HEK293 (cell line): Measurements from ENCODE around the gene VMO1.

Experiments
- CTCF ChIP-seq: fragments of 450-650 bp; formaldehyde crosslinking; IDR thresholded peaks from 2 replicates; pipeline ENCODE4 v1.5.1; 2016; ENCODE audit warnings: missing biosample characterization, missing genetic modification characterization
- GLI2 ChIP-seq: fragments of 450-650 bp; formaldehyde crosslinking; IDR thresholded peaks from 2 replicates; pipeline ENCODE4; 2017; ENCODE audit warnings: missing biosample characterization, missing genetic modification characterization, low read depth, borderline replicate concordance
- KLF8 ChIP-seq: fragments of 450-650 bp; formaldehyde crosslinking; IDR thresholded peaks from 2 replicates; pipeline ENCODE4 v1.5.1; 2016; ENCODE audit warnings: missing biosample characterization, missing genetic modification characterization
- SP2 ChIP-seq: fragments of 450-650 bp; formaldehyde crosslinking; IDR thresholded peaks from 2 replicates; pipeline ENCODE4 v1.5.1; 2016; ENCODE audit warnings: missing biosample characterization, missing genetic modification characterization
- WT1 ChIP-seq: fragments of 450-650 bp; formaldehyde crosslinking; IDR thresholded peaks from 2 replicates; pipeline ENCODE4 v1.5.1; 2016; ENCODE audit warnings: missing biosample characterization, missing genetic modification characterization
- ZBTB1 ChIP-seq: fragments of 450-650 bp; formaldehyde crosslinking; IDR thresholded peaks from 2 replicates; pipeline ENCODE4 v1.5.1; 2016; ENCODE audit warnings: missing biosample characterization, missing genetic modification characterization
- ZBTB20 ChIP-seq: fragments of 450-650 bp; formaldehyde crosslinking; IDR thresholded peaks from 2 replicates; pipeline ENCODE4 v1.5.1; 2016; ENCODE audit warnings: missing biosample characterization, missing genetic modification characterization
- ZEB2 ChIP-seq: fragments of 450-650 bp; formaldehyde crosslinking; IDR thresholded peaks from 2 replicates; pipeline ENCODE4 v1.5.1; 2016; ENCODE audit warnings: missing biosample characterization, missing genetic modification characterization
- ZNF157 ChIP-seq: fragments of 450-650 bp; formaldehyde crosslinking; IDR thresholded peaks from 2 replicates; pipeline ENCODE4 v1.5.1; 2016; ENCODE audit warnings: missing biosample characterization, missing genetic modification characterization
- ZNF169 ChIP-seq: fragments of 450-650 bp; formaldehyde crosslinking; IDR thresholded peaks from 2 replicates; pipeline ENCODE4 v1.5.1; 2016; ENCODE audit warnings: missing biosample characterization, missing genetic modification characterization
- ZNF221 ChIP-seq: fragments of 450-650 bp; formaldehyde crosslinking; IDR thresholded peaks from 2 replicates; pipeline ENCODE4 v1.5.1; 2017; ENCODE audit warnings: missing biosample characterization, missing genetic modification characterization, borderline replicate concordance
- ZNF223 ChIP-seq: fragments of 450-650 bp; formaldehyde crosslinking; IDR thresholded peaks from 2 replicates; pipeline ENCODE4 v1.5.1; 2016; ENCODE audit warnings: missing biosample characterization, missing genetic modification characterization
- ZNF239 ChIP-seq: fragments of 450-650 bp; formaldehyde crosslinking; IDR thresholded peaks from 2 replicates; pipeline ENCODE4 v1.5.1; 2016; ENCODE audit warnings: missing biosample characterization, missing genetic modification characterization
- ZNF335 ChIP-seq: fragments of 450-650 bp; formaldehyde crosslinking; conservative IDR thresholded peaks from 2 replicates; pipeline ENCODE4 v1.5.1; 2016; ENCODE audit warnings: missing biosample characterization, missing genetic modification characterization
- ZNF510 ChIP-seq: fragments of 450-650 bp; formaldehyde crosslinking; IDR thresholded peaks from 2 replicates; pipeline ENCODE4 v1.5.1; 2018; ENCODE audit warnings: mild to moderate bottlenecking, missing genetic modification characterization, missing biosample characterization; ENCODE audit not compliant: insufficient replicate concordance
- ZNF514 ChIP-seq: fragments of 450-650 bp; formaldehyde crosslinking; IDR thresholded peaks from 2 replicates; pipeline ENCODE4 v1.5.1; 2016; ENCODE audit warnings: missing biosample characterization, missing genetic modification characterization
- ZNF544 ChIP-seq: fragments of 450-650 bp; formaldehyde crosslinking; IDR thresholded peaks from 2 replicates; pipeline ENCODE4 v1.5.0; 2017; ENCODE audit warnings: missing biosample characterization, missing genetic modification characterization
- ZNF548 ChIP-seq: fragments of 450-650 bp; formaldehyde crosslinking; IDR thresholded peaks from 2 replicates; pipeline ENCODE4 v1.5.1; 2016; ENCODE audit warnings: missing biosample characterization, missing genetic modification characterization
- ZNF600 ChIP-seq: fragments of 450-650 bp; formaldehyde crosslinking; IDR thresholded peaks from 2 replicates; pipeline ENCODE4 v1.5.1; 2016; ENCODE audit warnings: missing biosample characterization, missing genetic modification characterization
- ZNF623 ChIP-seq: fragments of 450-650 bp; formaldehyde crosslinking; IDR thresholded peaks from 2 replicates; pipeline ENCODE4 v1.5.1; 2016; ENCODE audit warnings: missing biosample characterization, missing genetic modification characterization
- ZNF639 ChIP-seq: fragments of 450-650 bp; formaldehyde crosslinking; IDR thresholded peaks from 2 replicates; pipeline ENCODE4 v1.5.1; 2016; ENCODE audit warnings: missing biosample characterization, missing genetic modification characterization
- ZNF701 ChIP-seq: fragments of 450-650 bp; formaldehyde crosslinking; IDR thresholded peaks from 2 replicates; pipeline ENCODE4 v1.5.1; 2016; ENCODE audit warnings: missing biosample characterization, missing genetic modification characterization
- ZNF791 ChIP-seq: fragments of 450-650 bp; formaldehyde crosslinking; IDR thresholded peaks from 2 replicates; pipeline ENCODE4 v1.5.1; 2016; ENCODE audit warnings: missing biosample characterization, missing genetic modification characterization
- ZSCAN23 ChIP-seq: fragments of 450-650 bp; formaldehyde crosslinking; IDR thresholded peaks from 2 replicates; pipeline ENCODE4 v1.5.1; 2016; ENCODE audit warnings: missing biosample characterization, missing genetic modification characterization
- TF ChIP-seq, protein P1 (sequence below): fragments of 450-650 bp; formaldehyde crosslinking; IDR thresholded peaks from 2 replicates; pipeline ENCODE4 v1.5.1; 2016; ENCODE audit warnings: missing biosample characterization, missing genetic modification characterization
- TF ChIP-seq, protein P2 (sequence below): fragments of 450-650 bp; formaldehyde crosslinking; IDR thresholded peaks from 2 replicates; pipeline ENCODE4 v1.5.1; 2016; ENCODE audit warnings: missing biosample characterization, missing genetic modification characterization
- TF ChIP-seq, protein P3 (sequence below): fragments of 450-650 bp; formaldehyde crosslinking; IDR thresholded peaks from 2 replicates; pipeline ENCODE4 v1.5.1; 2016; ENCODE audit warnings: missing biosample characterization, missing genetic modification characterization
- TF ChIP-seq, protein P4 (sequence below): fragments of 450-650 bp; formaldehyde crosslinking; IDR thresholded peaks from 2 replicates; pipeline ENCODE4 v1.5.1; 2016; ENCODE audit warnings: missing biosample characterization, missing genetic modification characterization

Gene VMO1

GRCh38 chr17:4833941-4834680 is 47.9 kb upstream of the VMO1 start (continued):
- TF ChIP-seq, protein P1, sequence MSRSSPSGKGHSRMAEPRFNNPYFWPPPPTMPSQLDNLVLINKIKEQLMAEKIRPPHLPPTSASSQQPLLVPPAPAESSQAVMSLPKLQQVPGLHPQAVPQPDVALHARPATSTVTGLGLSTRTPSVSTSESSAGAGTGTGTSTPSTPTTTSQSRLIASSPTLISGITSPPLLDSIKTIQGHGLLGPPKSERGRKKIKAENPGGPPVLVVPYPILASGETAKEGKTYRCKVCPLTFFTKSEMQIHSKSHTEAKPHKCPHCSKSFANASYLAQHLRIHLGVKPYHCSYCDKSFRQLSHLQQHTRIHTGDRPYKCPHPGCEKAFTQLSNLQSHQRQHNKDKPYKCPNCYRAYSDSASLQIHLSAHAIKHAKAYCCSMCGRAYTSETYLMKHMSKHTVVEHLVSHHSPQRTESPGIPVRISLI (tag by site-specific recombination): no peak
- TF ChIP-seq WT1 (tag by site-specific recombination) (peak; percentile 0; the same call in 1 of the 2 replicates), ZNF510 (no peak), ZNF221 (tag by site-specific recombination) (no peak), ZNF223 (tag by site-specific recombination) (0 out of 2 replicates have a peak, but pooled peaks have one; percentile 36), ZNF239 (tag by site-specific recombination) (no peak), ZBTB1 (tag by site-specific recombination) (no peak), ZNF169 (tag by site-specific recombination) (peak; percentile 5; the same call in 1 of the 2 replicates), KLF8 (tag by site-specific recombination) (no peak), SP2 (tag by site-specific recombination) (peak; percentile 16; the same call in 1 of the 2 replicates), ZNF791 (tag by site-specific recombination) (no peak), ZNF639 (no peak), CTCF (no peak), ZNF623 (tag by site-specific recombination) (no peak), ZNF600 (peak; percentile 82), ZNF548 (tag by site-specific recombination) (no peak), ZNF701 (no peak), GLI2 (tag by site-specific recombination) (no peak), ZSCAN23 (tag by site-specific recombination) (no peak), ZNF514 (tag by site-specific recombination) (no peak), ZNF335 (tag by site-specific recombination) (peak; percentile 84), ZNF157 (tag by site-specific recombination) (no peak), ZNF544 (tag by site-specific recombination) (no peak), ZEB2 (tag by site-specific recombination) (no peak), ZBTB20 (peak; percentile 61; the same call in 1 of the 2 replicates)
- TF ChIP-seq, protein P2, sequence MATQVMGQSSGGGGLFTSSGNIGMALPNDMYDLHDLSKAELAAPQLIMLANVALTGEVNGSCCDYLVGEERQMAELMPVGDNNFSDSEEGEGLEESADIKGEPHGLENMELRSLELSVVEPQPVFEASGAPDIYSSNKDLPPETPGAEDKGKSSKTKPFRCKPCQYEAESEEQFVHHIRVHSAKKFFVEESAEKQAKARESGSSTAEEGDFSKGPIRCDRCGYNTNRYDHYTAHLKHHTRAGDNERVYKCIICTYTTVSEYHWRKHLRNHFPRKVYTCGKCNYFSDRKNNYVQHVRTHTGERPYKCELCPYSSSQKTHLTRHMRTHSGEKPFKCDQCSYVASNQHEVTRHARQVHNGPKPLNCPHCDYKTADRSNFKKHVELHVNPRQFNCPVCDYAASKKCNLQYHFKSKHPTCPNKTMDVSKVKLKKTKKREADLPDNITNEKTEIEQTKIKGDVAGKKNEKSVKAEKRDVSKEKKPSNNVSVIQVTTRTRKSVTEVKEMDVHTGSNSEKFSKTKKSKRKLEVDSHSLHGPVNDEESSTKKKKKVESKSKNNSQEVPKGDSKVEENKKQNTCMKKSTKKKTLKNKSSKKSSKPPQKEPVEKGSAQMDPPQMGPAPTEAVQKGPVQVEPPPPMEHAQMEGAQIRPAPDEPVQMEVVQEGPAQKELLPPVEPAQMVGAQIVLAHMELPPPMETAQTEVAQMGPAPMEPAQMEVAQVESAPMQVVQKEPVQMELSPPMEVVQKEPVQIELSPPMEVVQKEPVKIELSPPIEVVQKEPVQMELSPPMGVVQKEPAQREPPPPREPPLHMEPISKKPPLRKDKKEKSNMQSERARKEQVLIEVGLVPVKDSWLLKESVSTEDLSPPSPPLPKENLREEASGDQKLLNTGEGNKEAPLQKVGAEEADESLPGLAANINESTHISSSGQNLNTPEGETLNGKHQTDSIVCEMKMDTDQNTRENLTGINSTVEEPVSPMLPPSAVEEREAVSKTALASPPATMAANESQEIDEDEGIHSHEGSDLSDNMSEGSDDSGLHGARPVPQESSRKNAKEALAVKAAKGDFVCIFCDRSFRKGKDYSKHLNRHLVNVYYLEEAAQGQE (tag by site-specific recombination): no peak
- TF ChIP-seq, protein P3, sequence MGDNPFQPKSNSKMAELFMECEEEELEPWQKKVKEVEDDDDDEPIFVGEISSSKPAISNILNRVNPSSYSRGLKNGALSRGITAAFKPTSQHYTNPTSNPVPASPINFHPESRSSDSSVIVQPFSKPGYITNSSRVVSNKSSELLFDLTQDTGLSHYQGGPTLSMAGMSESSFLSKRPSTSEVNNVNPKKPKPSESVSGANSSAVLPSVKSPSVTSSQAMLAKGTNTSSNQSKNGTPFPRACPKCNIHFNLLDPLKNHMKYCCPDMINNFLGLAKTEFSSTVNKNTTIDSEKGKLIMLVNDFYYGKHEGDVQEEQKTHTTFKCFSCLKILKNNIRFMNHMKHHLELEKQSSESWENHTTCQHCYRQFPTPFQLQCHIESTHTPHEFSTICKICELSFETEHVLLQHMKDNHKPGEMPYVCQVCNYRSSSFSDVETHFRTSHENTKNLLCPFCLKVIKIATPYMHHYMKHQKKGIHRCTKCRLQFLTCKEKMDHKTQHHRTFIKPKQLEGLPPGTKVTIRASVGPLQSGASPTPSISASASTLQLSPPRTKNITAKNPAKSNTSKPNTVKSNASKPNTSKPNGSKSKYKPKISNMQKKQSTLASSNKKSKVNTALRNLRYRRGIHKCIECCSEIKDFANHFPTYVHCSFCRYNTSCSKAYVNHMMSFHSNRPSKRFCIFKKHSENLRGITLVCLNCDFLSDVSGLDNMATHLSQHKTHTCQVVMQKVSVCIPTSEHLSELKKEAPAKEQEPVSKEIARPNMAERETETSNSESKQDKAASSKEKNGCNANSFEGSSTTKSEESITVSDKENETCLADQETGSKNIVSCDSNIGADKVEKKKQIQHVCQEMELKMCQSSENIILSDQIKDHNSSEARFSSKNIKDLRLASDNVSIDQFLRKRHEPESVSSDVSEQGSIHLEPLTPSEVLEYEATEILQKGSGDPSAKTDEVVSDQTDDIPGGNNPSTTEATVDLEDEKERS (tag by site-specific recombination): no peak
- TF ChIP-seq, protein P4, sequence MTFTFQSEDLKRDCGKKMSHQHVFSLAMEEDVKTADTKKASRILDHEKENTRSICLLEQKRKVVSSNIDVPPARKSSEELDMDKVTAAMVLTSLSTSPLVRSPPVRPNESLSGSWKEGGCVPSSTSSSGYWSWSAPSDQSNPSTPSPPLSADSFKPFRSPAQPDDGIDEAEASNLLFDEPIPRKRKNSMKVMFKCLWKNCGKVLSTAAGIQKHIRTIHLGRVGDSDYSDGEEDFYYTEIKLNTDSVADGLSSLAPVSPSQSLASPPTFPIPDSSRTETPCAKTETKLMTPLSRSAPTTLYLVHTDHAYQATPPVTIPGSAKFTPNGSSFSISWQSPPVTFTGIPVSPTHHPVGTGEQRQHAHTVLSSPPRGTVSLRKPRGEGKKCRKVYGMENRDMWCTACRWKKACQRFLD: no peak
